Type B pancreatic cell (in vitro differentiated cells): ENCODE results near the gene RORC. TPM values are rescaled to one million over a fixed set of nuclear protein-coding genes. Genes with fewer than 3 reads are reported as not detected.

Experiments used
- DNase-seq: peaks from one replicate; pipeline ENCODE4 v3.0.0; 2021; ENCODE audit warnings: mixed read lengths; ENCODE audit not compliant: unreplicated experiment; ENCODE audit errors: extremely low spot score
- H3K27ac Mint-ChIP-seq: 2 replicates; pipeline ENCODE4 v1.8.0; 2021; ENCODE audit warnings: mild to moderate bottlenecking, mixed read lengths
- H3K27me3 Mint-ChIP-seq: 2 replicates; pipeline ENCODE4 v1.8.0; 2021; ENCODE audit warnings: mixed read lengths
- H3K36me3 Mint-ChIP-seq: 2 replicates; pipeline ENCODE4 v1.8.0; 2021; ENCODE audit warnings: mixed read lengths
- H3K4me1 Mint-ChIP-seq: one replicate; pipeline ENCODE4 v1.8.0; 2021; ENCODE audit warnings: mixed read lengths; ENCODE audit not compliant: unreplicated experiment
- H3K4me3 Mint-ChIP-seq: 2 replicates; pipeline ENCODE4 v1.8.0; 2021; ENCODE audit warnings: mild to moderate bottlenecking, mixed read lengths
- H3K9me3 Mint-ChIP-seq: 2 replicates; pipeline ENCODE4 v1.8.0; 2021; ENCODE audit warnings: mixed read lengths
- CTCF ChIP-seq: fragments of 200-600 bp; sonication (generic); conservative IDR thresholded peaks from 2 replicates; pipeline ENCODE4 v1.5.0; 2021; ENCODE audit warnings: antibody characterized with exemption, mild to moderate bottlenecking
- total RNA-seq: library from RNA; stranded (reverse); gene quantifications from 2 replicates; pipeline ENCODE4 v1.2.1, GENCODE V29; 2021; ENCODE audit warnings: low replicate concordance

The RORC gene
- total RNA-seq, 1 donor from 2014 or later: not detected

GRCh38 chr1:151799179-151800022 is 32.2 kb downstream of the RORC start:
- peaks cover 54% of the 10 kb centered on the region for H3K27me3 Mint-ChIP-seq

GRCh38 chr1:151798571-151798970 is 33.0 kb downstream of the RORC start:
- no peak for TF ChIP-seq CTCF
- DNase-seq: no peak
- Mint-ChIP-seq H3K4me3 (no peak overlapping the region), H3K27ac (no peak overlapping the region), H3K27me3 (peaks cover 46% of the 10 kb centered on the region), H3K36me3 (no peaks in the 10 kb centered on the region), H3K9me3 (no peaks in the 10 kb centered on the region), H3K4me1 (peaks cover 7% of the 10 kb centered on the region)

More at GRCh38 chr1:151799179-151800022, 32.2 kb downstream of the RORC start:
- no peak for TF ChIP-seq CTCF
- H3K4me3 Mint-ChIP-seq: no peak overlapping the region
- no peak for DNase-seq
- no peaks in the 10 kb centered on the region for H3K36me3 Mint-ChIP-seq
- no peaks in the 10 kb centered on the region for H3K9me3 Mint-ChIP-seq
- H3K4me1 Mint-ChIP-seq: peaks cover 7% of the 10 kb centered on the region
- no peak overlapping the region for H3K27ac Mint-ChIP-seq

- H3K36me3 Mint-ChIP-seq: peaks cover 4% of the 10 kb centered on the region
- H3K4me3 Mint-ChIP-seq: peak overlapping the region; percentile 97
- no peaks in the 10 kb centered on the region for H3K9me3 Mint-ChIP-seq
- DNase-seq: no peak
- H3K27me3 Mint-ChIP-seq: peaks cover 24% of the 10 kb centered on the region
- TF ChIP-seq CTCF: no peak
- peak overlapping the region; percentile 92 for H3K27ac Mint-ChIP-seq
- peaks cover 7% of the 10 kb centered on the region for H3K4me1 Mint-ChIP-seq
Observed at GRCh38 chr1:151790940-151791651, 40.5 kb downstream of the RORC start.

- Mint-ChIP-seq H3K4me1 (peaks cover 7% of the 10 kb centered on the region), H3K27ac (peak within 1 kb of the TSS; percentile 92), H3K27me3 (peaks cover 19% of the 10 kb centered on the region), H3K4me3 (peak within 1 kb of the TSS; percentile 97), H3K36me3 (peaks cover 4% of the 10 kb centered on the region), H3K9me3 (no peaks in the 10 kb centered on the region)
- peak; percentile 98 for DNase-seq
- peak; percentile 58 for TF ChIP-seq CTCF
Observed at GRCh38 chr1:151790071-151790939, 41.3 kb downstream of the RORC start, which contains the start of gene TDRKH. TDRKH (minus strand) TSS chr1:151790500; CDS start chr1:151783022, 7,478 bp downstream.

GRCh38 chr1:151787689-151788088 is 43.9 kb downstream of the RORC start:
- H3K27me3 Mint-ChIP-seq: peaks cover 19% of the 10 kb centered on the region
- H3K9me3 Mint-ChIP-seq: no peaks in the 10 kb centered on the region
- H3K4me1 Mint-ChIP-seq: peaks cover 7% of the 10 kb centered on the region
- TF ChIP-seq CTCF: no peak
- H3K4me3 Mint-ChIP-seq: no peak overlapping the region
- H3K27ac Mint-ChIP-seq: no peak overlapping the region
- H3K36me3 Mint-ChIP-seq: peaks cover 4% of the 10 kb centered on the region
- DNase-seq: no peak
